Thoracic aorta (tissue), 2 donors: ENCODE results near the gene STAMBPL1. TPM values are rescaled to one million over a fixed set of nuclear protein-coding genes. Genes with fewer than 3 reads are reported as not detected.

ENCODE experiments used
- ATAC-seq: fragments of 150-250 bp; one replicate; pipeline ENCODE4 v1.8.0; 2017; ENCODE audit warnings: low read depth; ENCODE audit not compliant: insufficient number of reproducible peaks, low FRiP score
- DNase-seq: peaks from one replicate; pipeline ENCODE4 v3.0.0-alpha.2; 2020; ENCODE audit warnings: low spot score
- H3K27ac ChIP-seq, 2 donors: fragments of 200-600 bp; sonication (generic); 1 replicate in 1 of 2; 2 replicates in 1 of 2; pipeline ENCODE4 v1.5.1; 2016; ENCODE audit warnings: mild to moderate bottlenecking in 2 of 2, moderate library complexity in 2 of 2
- H3K27me3 ChIP-seq: fragments of 200-600 bp; sonication (generic); replicated peaks from 2 replicates; pipeline ENCODE4 v1.6.0; 2016; ENCODE audit warnings: mild to moderate bottlenecking; ENCODE audit not compliant: insufficient read depth
- H3K36me3 ChIP-seq: fragments of 200-600 bp; sonication (generic); one replicate; pipeline ENCODE4 v1.5.1; 2016
- H3K4me1 ChIP-seq, 2 donors: fragments of 200-600 bp; sonication (generic); 1 replicate in 1 of 2; 2 replicates in 1 of 2; pipeline versions ENCODE4 v1.5.1 to v1.6.0; 2016; ENCODE audit warnings: low read depth in 2 of 2, mild to moderate bottlenecking in 1 of 2; ENCODE audit not compliant: control insufficient read depth in 1 of 2
- H3K4me3 ChIP-seq: fragments of 200-600 bp; sonication (generic); 2 replicates; pipeline ENCODE4 v1.5.1; 2016; ENCODE audit warnings: mild to moderate bottlenecking
- H3K9me3 ChIP-seq: fragments of 200-600 bp; sonication (generic); 2 replicates; pipeline ENCODE4 v1.5.1; 2016
- CTCF ChIP-seq: fragments of 200-600 bp; sonication (generic); IDR thresholded peaks from one replicate; pipeline ENCODE4 v1.5.1; 2019; ENCODE audit warnings: antibody characterized with exemption
- total RNA-seq, 2 donors: library from RNA; depleted of rRNA; stranded (reverse); fragments of >200 nt; gene quantifications; one replicate each; pipeline versions ENCODE4 v1.1.0 to v1.2.3, GENCODE V29; 2016

Gene STAMBPL1
- total RNA-seq, 2 donors from 2014 or later, result 2.2 to 10.0 TPM

- no peak for TF ChIP-seq CTCF
- Histone ChIP-seq H3K9me3 (no peaks in the 10 kb centered on the region), H3K36me3 (no peaks in the 10 kb centered on the region), H3K27me3 (no peaks in the 10 kb centered on the region), H3K27ac (no peak overlapping the region), H3K4me1 (no peaks in the 10 kb centered on the region), H3K4me3 (no peak overlapping the region)
- DNase-seq (no peak), ATAC-seq (no peak)
These were observed 30.8 kb upstream of the STAMBPL1 start for GRCh38 chr10:88849234-88849633.

GRCh38 chr10:88850712-88851111, 29.3 kb upstream of the STAMBPL1 start:
- no peaks in the 10 kb centered on the region for H3K27me3 ChIP-seq

GRCh38 chr10:88851706-88852105, 28.3 kb upstream of the STAMBPL1 start, which contains the start of gene ANKRD22:
Gene ANKRD22, minus strand, starts transcription at chr10:88851844. Its CDS starts 237 bp downstream, at chr10:88851607.
- H3K27me3 ChIP-seq, result no peaks in the 10 kb centered on the region
- no peak for DNase-seq
- H3K4me3 ChIP-seq, result no peak within 1 kb of the TSS
- no peaks in the 10 kb centered on the region for H3K4me1 ChIP-seq
- no peaks in the 10 kb centered on the region for H3K36me3 ChIP-seq
- no peaks in the 10 kb centered on the region for H3K9me3 ChIP-seq
- no peak for TF ChIP-seq CTCF
- no peak for ATAC-seq
- H3K27ac ChIP-seq, result no peak within 1 kb of the TSS

More at GRCh38 chr10:88850712-88851111, 29.3 kb upstream of the STAMBPL1 start:
- Histone ChIP-seq H3K36me3 (no peaks in the 10 kb centered on the region), H3K4me1 (no peaks in the 10 kb centered on the region), H3K4me3 (no peak overlapping the region), H3K27ac (no peak overlapping the region), H3K9me3 (no peaks in the 10 kb centered on the region)
- TF ChIP-seq CTCF, result no peak
- ATAC-seq (no peak), DNase-seq (no peak)

- no peak for TF ChIP-seq CTCF
- H3K27me3 ChIP-seq, result no peaks in the 10 kb centered on the region
- no peaks in the 10 kb centered on the region for H3K9me3 ChIP-seq
- no peak overlapping the region for H3K4me3 ChIP-seq
- DNase-seq (no peak), ATAC-seq (no peak)
- H3K4me1 ChIP-seq, result no peaks in the 10 kb centered on the region
- H3K27ac ChIP-seq, result no peak overlapping the region
- no peaks in the 10 kb centered on the region for H3K36me3 ChIP-seq
These were observed 27.7 kb upstream of the STAMBPL1 start for GRCh38 chr10:88852327-88852726.

GRCh38 chr10:88853155-88853881, 26.7 kb upstream of the STAMBPL1 start:
- H3K27ac ChIP-seq, result no peak overlapping the region
- no peaks in the 10 kb centered on the region for H3K27me3 ChIP-seq
- H3K4me3 ChIP-seq, result no peak overlapping the region
- H3K9me3 ChIP-seq, result no peaks in the 10 kb centered on the region
- H3K36me3 ChIP-seq, result no peaks in the 10 kb centered on the region
- H3K4me1 ChIP-seq, result no peaks in the 10 kb centered on the region
- TF ChIP-seq CTCF, result no peak
- ATAC-seq (no peak), DNase-seq (no peak)
